Stimulated activated CD8-positive, alpha-beta memory T cell treated with anti-CD3 and anti-CD28 coated beads, Interleukin-2, amount 100 ng/mL, for 1 hour (primary cell): ENCODE measurements around the gene NOTUM.
"Not testable (repeated sequence)": the region's sequence is repeated elsewhere in the genome, so short reads cannot be mapped to it uniquely, and the experiment has no call there.

Source experiments
- DNase-seq, 2 donors: peaks; one replicate each; pipeline ENCODE4 v3.0.0-alpha.2; 2020; ENCODE audit warnings: low read depth in 2 of 2

Gene NOTUM

DNA sequence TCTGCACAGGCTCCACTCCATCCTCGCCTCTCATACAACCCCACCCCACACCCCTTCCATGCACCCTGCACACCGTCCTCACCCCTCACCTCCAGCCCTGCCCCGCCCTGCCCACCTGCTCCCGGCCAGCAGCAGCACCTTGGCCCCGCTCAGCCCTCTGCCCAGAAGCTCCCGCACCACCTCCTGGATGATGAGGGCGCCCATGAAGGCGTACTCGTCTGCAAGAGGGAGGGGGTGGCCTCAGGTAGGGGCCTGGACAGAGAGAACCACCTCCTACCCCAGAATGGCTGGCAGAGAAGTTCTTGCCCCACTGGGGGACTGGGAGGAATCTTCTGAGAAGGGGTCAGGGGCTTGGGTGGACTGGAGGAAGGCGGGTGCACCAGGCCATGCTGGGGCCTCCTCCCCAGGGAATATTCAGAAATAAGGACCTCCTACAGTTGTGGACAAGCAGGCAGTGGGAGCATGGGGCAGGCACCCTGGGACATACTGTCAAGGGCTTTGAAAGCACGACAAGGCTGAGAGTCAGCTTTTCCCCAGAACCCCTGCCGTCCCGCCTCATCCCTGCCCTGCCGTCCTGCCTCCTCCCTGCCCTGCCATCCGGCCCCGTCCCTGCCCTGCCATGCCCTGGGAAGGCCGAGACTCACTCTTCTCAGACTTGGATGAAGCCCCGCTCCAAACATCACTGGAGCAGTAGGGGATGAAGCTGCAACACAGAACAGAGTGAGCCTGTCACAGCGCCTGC, 3.1 kb downstream of the NOTUM start:
- no peak for DNase-seq

DNA sequence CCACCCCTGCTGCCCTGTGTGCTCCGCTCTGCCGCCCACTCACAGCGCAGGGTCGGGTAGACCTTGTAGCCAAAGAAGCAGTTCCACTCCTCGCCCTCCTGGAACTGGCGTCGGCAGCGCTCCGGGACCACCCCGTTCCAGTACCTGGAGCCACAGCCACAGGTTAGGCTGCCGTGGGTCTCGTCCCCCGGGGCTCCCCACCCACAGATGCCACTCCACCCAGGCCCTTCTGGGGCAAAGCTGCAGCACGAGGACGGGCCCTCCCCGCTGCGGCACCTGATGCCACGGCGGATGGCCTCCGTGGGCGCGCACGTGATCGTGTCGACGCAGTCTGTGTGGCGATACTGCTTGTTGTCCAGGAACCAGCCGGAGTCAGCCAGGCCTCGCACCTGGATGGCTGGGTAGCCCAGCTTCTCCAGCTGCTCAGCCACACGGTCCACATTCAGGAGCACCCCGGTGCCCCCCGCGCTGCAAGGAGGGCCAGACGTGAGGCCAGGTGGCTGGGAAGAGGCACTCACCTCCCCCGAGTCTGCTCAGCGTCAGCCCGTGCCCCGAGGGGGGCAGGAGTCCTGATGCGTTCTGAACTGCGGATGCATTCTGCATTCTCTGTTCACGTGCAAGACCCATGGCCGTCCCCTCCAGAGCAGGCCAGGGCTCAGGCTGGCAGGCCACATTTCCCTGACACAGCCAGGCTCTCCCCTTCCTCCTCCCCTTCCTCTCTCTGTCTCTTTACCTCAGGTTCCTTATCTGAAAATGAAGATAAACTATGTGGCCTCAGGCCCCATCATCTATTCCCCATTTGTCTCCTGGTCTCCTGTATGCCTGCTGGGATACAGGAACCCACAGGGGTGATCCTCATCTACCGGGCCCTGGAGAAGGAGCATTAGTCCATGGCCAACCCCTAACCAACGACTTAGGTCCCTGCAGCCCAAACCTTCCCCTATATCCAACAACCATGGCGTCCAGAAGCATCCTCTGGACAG, 4.1 kb downstream of the NOTUM start:
- DNase-seq, result no peak

DNA sequence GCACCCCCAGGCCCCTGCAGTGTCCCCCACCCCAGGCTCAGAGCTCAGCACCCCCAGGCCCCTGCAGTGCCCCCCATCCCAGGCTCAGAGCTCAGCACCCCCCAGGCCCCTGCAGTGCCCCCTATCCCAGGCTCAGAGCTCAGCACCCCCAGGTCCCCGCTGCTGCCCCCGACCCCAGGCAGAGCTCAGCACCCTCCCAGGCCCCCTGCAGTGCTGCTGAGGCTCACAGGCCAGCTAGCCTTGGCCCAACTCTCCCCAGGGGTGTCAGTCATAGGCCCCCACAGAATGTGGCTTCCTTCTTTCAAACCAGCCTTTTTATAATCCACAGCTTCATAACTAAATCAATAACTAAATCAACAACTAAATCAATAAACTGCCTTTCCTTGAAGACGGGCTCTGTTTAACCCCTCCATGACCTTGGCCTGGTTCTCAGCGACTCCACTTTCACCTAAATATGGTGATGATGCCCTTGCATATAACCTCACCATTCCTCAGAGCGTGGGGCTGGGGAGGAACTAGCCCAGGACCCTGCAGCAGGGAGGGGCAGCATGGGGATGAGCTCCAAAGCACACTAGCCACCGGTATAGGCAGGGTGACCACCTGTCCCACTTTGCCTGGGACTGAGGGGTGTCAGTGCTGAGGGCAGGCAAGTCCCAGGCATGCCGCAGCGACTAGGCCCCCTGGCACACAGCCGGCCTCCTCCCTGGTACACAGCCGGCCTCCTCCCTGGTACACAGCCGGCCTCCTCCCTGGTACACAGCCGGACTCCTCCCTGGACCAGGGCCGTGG, 5.0 kb downstream of the NOTUM start:
- DNase-seq, result no peak

DNA sequence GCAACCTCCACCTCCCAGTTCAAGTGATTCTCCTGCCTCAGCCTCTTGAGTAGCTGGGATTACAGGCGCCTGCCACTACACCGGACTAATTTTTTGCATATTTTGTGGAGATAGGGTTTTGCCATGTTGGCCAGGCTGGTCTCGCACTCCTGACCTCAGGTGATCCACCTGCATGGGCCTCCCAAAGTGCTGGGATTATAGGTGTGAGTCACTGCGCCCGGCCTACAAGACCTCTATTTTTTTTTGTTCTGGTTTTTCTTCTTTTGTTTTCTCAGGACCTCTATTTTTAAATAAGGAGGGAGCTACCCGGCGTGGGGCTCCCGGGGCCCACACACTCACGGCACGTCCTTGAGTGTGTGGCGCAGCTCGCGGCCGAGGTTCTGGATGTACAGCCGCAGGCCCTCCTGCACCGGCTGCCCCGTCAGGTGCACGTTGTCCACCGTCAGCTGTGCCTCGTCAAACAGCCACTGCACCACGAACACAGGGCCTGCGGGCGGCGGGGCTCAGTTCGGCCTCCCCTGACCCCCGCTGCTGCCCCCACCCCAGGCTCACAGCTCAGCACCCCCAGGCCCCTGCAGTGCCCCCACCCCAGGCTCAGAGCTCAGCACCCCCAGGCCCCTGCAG, 5.8 kb downstream of the NOTUM start:
- no peak for DNase-seq

DNA sequence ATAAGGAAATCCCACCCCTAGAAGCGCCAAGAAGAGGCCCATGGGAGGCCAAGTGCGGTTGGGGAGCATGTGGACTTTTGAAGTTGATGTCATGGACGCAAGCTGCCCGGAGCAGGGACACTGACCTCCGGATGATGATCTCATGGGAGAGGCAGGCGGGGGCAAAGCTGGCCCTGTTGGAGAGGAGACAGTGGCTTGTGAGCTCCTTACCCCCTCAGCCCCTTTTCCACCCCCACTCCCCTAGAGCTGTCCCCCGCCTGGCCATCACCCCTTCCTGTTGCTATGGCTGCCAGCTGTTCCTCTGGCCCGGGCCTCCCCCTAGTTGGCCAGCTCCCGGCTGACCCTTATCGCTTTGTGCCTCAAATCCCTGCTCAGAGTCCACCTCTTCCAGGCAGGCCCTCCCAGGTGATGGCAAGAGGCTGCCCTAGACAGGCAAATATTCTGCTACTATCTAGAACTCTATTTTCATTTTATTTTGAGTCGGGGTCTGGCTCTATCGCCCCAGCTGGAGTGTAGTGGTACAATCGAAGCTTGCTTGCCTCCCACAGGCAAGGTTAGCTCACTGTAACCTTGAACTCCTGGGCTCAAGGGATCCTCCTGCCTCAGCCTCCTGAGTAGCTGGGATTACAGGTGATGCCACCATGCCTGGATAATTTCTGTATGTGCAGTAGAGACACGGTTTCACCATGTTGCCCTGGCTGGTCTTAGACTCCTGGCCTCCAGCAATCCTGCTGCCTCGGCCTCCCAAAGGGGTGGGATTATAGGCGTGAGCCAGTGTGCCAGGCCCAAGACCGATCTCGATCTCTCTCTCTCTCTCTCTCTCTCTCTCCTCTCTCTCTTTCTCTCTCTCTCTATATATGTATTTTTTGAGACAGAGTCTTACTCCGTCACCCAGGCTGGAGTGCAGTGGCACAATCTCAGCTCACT, 6.6 kb downstream of the NOTUM start:
- no peak for DNase-seq

DNA sequence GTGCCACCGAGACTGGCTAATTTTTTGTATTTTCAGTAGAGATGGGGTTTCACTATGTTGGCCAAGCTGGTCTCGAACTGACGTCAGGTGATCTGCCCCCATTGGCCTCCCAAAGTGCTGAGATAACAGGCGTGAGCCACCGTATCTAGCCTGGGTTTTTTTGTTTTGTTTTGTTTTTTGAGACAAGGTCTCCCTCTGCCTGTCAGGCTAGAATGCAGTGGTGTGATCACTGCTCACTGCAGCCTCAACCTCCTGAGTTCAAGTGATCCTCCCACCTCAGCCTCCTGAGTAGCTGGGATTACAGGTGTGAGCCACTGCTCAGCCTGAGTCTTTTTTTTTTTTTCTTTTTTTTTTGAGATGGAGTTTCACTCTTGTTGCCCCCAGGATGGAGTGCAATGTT, 7.5 kb downstream of the NOTUM start:
- DNase-seq, result not testable (repeated sequence)

DNA sequence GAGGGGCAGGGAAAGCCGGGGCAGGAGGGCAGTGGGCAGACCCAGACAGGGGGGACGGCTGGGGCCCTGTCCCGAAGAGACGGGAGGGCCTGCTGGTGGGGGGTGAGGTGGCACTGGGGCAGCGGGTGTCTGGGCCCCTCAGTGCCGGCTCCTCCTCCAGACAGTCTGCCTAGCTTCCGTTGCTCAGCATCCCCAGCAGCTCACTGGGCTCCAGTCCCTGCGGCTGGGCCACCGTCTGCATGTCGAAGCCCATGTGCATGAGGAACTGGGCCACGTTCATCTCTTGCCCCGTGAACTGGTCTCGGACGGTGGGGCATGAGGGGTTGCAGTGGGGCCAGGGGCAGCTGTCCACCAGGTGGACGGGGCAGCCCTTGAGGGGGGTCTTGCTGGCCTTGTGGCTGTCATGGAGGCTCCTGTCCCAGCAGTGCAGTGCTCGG, 8.2 kb downstream of the NOTUM start:
- no peak for DNase-seq

DNA sequence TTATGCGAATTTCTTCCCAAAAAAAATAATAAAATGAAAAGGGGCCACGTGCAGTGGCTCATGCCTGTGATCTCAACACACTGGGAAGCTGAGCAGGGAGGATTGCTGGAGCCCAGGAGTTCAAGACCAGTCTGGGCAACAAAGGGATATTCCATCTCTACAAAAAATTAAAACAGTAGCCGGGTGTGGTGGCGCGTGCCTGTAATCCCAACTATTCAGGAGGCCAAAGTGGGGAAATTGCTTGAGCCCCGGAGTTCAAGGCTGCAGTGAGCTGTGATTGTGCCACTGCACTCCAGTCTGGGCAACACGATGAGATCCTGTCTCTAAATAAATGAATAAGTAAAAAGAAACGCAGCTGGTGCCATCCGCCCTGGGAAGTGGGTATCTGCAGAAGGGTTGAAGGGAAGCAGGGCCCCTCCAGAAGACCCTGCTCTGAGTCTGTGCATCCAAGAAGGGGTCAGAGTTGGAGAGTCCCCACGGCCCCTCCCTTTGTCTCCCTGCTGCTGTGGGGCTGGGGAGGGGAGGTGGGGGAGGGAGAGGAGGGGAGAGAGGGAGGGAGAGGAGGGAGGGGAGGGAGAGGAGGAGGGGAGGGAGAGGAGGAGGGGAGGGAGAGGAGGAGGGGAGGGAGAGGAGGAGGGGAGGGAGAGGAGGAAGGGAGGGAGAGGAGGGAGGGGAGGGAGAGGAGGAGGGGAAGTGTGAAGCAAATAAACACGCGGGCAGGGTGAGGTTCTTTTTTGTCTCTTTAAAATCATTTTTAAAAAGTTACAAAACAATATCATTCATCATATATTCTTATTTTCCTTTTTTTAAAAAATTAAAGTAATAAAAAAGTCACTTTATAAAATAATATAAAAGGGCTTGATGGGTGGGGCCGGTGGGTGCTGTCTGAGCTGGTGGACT, 9.0 kb downstream of the NOTUM start:
- no peak for DNase-seq

DNA sequence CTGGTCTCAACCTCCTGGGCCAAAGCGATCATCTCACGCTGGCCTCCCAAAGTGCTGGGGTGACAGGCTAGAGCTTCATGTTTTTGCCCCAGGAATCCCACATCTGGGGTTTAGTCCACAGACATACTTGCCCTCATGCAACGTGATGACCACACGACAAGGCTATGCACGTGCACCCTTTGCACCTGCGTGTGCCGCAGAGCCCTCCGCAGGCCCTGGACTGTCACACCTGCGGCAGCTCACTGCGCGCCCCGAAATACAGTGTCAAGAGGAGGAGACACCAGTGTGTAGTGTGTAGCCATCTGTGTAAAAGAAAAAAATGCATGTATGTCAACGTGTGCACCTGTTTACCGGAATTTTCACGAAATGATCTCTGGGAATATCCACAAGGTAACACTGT, 10.5 kb downstream of the NOTUM start:
- no peak for DNase-seq

DNA sequence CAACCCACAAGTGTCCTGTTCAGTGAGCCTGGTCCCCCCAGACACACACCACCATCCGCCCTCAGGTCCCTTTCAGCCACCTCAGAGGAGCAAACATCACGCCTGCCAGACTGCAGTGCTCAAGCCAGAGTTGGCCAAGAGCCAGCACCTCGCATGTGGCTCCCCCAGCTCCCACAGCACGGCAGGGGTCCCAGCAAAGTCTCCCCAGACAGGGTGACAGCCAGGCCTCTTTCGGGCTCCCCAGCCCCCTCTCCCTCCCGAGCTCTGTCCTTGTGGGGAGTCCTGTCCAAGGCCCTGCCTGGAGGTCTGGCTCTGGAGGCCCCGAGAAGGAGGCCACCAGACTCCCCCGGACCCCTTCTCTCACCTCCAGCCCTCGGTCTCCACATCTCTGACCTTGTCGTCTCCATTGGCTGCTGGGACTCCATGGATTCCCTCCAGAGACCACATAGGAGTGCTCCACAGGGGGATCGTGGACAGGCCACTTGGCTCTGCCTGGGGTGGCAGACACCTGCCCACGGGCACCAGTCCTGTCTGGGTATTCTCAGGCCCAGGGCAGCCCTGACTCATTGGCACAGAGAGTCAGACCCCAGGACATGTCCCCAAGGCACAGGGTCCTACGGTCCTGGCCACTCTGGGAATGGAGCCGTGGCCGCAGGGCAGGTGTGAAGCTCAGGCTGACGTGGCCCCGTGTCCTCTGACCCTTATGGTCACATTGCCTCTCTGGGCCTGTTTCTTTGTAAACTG, 12.2 kb downstream of the NOTUM start:
- DNase-seq, result no peak

DNA sequence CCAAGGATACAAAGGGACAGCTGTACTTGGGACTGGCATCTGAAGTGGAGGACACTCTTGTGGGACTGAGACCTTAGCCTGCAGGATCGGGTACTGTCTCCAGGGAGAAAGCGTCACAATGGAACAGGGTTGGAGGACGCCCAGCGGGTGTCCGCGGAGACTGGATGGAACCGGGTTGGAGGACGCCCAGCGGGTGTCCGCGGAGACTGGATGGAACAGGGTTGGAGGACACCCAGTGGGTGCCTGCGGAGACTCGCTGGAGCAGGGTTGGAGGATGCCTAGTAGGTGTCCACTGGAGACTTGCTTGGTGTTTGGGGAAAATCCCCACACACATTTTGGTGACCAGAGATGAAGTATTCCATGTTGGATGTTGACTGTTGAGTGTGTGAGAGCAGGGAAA, 13.8 kb downstream of the NOTUM start, which contains the start of gene MYADML2:
MYADML2 (minus strand) TSS at position 45 of the 400 bp plus-strand sequence. CDS start 5,492 bp downstream, outside the sequence.
- no peak for DNase-seq

DNA sequence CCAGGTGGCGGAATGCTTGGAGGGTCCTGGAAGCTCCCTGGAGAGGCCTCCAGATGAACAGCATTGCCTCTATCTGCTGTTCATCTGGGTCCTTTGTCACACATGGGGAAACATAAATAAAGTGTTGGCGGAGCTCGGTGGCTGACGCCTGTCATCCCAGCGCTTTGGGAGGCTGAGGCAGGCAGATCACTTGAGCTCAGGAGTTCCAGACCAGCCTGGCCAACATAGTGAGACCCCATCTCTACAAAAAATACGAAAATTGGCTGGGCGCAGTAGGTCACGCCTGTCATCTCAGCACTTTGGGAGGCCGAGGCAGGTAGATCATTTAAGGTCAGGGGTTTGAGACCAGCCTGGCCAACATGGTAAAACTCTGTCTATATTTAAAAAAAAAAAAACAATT, 16.1 kb downstream of the NOTUM start:
- no peak for DNase-seq

DNA sequence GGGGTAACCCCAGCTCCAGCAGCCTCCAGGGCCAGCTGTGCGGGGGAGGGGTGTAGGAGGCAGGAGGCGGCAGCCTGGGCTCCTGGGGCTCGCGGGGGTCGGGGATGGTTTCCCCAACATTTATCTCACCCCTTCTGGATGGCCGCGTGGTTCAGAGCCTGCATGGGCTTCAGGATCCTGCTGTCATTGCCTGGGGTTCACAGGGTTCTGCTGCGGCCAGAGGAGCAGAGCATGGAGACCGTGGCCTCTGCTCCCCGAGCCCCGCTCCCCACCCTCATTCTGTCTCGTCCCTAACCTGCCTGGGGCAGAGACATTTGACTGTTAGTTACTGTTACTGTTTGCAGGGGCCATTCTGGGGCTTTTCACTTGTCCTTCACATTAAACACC, 18.8 kb downstream of the NOTUM start:
- DNase-seq, result no peak

DNA sequence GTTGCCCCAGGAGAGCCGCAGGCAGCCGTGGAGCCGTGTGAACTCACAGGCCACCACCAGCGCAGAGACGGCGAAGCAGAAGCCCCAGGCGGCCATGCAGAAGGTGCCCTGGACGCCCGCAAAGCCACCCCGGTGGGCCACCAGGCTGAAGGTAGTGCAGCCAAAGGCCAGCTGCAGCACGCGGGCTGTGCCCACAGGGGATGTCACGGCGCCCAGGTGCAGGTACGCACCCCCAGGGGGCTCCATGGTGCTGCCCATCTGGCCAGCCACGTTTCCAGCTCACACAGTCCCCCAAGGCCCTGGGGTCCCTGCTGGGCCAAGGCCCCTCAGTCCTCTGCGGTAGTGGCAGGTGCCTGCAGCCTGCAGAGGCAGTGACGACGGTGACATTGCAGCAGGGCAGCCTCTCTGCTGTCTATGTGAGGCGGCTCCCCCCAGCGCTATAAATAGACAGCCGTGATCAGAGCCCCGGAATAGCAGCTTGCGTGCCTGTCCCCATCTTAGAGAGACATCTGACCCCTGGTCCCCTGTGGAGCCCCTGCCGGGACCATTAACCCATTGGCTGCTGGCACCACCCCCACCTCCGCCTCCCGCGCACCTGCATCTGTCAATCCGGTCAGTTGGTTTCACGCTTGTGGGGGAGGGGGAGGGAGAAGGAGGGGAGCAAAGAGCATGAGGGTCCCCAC, 19.4 kb downstream of the NOTUM start:
- DNase-seq, result no peak

DNA sequence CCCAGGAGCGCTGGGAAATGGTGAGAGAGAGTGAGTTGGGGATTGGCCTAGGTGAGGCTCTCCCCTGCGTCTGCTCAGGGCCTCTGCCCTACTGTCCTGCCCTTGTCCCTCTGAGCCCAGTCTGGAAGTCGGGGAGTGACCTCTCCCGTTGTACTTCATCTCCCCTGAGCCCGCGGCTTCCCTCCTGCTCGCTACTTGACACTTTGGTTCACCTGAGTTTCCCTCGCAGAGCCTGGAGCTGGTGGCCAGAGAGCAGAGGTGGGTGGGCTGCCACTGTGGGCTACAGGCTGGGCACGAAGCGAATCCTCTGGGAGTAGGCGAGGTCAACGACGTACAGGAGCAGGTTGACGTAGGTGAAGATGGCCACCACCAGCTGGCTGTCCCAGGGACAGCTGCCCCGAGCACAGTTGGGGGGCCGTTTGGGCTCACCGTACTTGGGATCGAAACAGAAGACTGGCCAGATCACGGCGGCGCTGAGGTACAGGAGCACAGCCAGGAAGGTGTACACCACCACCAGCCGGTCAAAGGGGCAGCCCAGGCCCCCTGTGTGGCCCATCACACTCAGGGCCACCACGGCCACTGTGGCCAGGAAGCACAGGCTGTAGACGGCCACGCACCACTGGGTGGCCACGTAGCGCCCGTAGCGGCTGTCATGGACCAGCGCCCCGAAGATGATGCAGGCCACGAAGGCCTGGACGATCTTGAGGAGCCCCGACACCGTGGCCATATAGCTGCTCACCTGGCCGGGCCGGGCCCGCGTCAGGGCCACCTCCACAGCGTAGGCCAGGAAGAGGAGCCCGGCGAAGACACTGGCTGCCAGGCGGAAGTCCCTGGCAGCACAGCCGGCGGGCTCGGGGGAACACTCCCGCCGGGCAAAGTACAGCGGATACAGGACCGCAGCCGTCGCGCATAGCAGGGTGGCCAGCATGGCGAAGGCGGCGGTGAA, 20.2 kb downstream of the NOTUM start:
- no peak for DNase-seq

DNA sequence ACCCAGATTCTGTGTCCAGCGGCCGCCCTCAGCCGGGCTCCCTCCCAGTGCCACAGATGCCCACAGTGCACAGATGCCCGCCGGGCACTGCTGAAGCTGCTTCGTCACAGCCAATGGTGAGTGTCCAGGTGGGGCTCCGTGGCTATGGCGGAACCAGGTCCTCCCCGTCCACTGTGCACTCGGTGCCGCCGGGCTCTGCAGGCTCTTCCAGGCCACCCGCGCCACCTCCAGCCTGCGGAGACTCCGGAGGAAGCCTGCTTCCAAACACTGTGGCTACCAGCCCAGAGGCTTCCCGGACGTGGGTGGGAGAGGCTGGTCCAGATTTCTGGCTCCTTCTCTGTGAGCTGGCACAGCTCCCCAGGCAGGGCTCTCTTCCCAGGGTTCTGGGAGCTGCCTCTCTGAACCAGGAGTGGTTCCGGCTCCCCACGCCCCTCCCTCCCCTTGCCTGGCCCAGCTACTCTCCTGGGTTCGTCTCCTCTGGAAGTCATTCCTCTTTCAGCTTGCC, 21.1 kb downstream of the NOTUM start:
- no peak for DNase-seq

DNA sequence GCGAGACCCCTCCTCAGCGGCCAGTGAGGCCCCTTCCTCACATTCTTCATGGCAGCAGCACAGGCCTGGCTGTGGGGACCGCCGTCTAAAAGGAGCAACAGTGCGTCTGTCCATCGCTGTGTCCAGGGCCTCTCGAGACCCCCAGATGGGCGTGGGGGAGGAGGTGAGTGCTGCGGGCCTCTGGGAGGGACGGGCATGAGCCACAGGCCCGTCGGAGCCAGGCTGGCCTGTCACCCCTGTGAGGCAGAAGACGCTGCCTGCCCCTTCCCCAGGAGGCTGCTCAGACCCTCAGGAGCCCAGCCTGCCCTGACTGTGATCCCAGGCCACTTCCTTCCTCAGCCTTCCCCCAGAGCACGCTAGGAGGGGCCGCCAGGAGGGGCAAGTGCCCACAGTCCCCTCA, 21.8 kb downstream of the NOTUM start:
- no peak for DNase-seq
